IMR-90 (cell line): ENCODE results near the gene TTC23L. TPM values are rescaled to one million over a fixed set of nuclear protein-coding genes. Genes with fewer than 3 reads are reported as not detected.

ENCODE experiments used
- ATAC-seq: fragments of 200-7000 bp; cut with Tn5 transposase; 2 replicates; pipeline ENCODE4 v1.9.1; 2020; ENCODE audit warnings: low read depth, mild to moderate bottlenecking, moderate library complexity
- BruUV-seq: library from RNA; stranded (reverse); fragments of 400-500 nt; replicated peaks from 2 replicates; lab custom pipeline; 2021; lab: Mats Ljungman, UMichigan
- CTCF ChIA-PET: fragments of 300-600 bp; formaldehyde crosslinking; extraction: SDS; loops from one replicate; lab custom pipeline; 2021; ENCODE audit warnings: antibody characterized with exemption; lab: Yijun Ruan, JAX
- POLR2A ChIA-PET: fragments of 300-600 bp; sonication (Branson Sonifier 250); formaldehyde crosslinking; loops from one replicate; lab custom pipeline; 2022; ENCODE audit warnings: antibody characterized with exemption; ENCODE audit not compliant: unreplicated experiment; lab: Charles Lee
- DNase-seq: peaks from one replicate; pipeline ENCODE4 v3.0.0; 2013
- H2AFZ ChIP-seq: replicated peaks from 2 replicates; pipeline ENCODE3; 2013; ENCODE audit warnings: low read length, mild to moderate bottlenecking; ENCODE audit not compliant: poor library complexity
- H2AK5ac ChIP-seq: 2 replicates; pipeline ENCODE4 v1.6.1; 2013; ENCODE audit warnings: low read depth, low read length, inconsistent platforms
- H2AK9ac ChIP-seq: replicated peaks from 2 replicates; pipeline ENCODE3; 2013; ENCODE audit warnings: mild to moderate bottlenecking, low read depth, low read length, moderate library complexity; ENCODE audit not compliant: poor library complexity
- H2BK120ac ChIP-seq: 2 replicates; pipeline ENCODE4 v1.6.1; 2013; ENCODE audit warnings: low read depth, low read length, inconsistent platforms
- H2BK15ac ChIP-seq: 3 replicates; pipeline ENCODE4 v1.6.1; 2013; ENCODE audit warnings: low read depth, low read length, inconsistent platforms
- H2BK20ac ChIP-seq: 2 replicates; pipeline ENCODE4 v1.6.1; 2013; ENCODE audit warnings: low read depth, mild to moderate bottlenecking, inconsistent platforms, low read length, moderate library complexity
- H2BK5ac ChIP-seq: 2 replicates; pipeline ENCODE4 v1.6.1; 2013; ENCODE audit warnings: mild to moderate bottlenecking, low read depth, low read length, inconsistent platforms; ENCODE audit not compliant: poor library complexity, severe bottlenecking
- H3K14ac ChIP-seq: replicated peaks from 2 replicates; pipeline ENCODE4 v1.6.1; 2013; ENCODE audit warnings: low read depth, low read length, inconsistent platforms
- H3K18ac ChIP-seq: 2 replicates; pipeline ENCODE4 v1.6.1; 2013; ENCODE audit warnings: low read depth, low read length, control low read depth
- H3K23ac ChIP-seq: 2 replicates; pipeline ENCODE4 v1.6.1; 2013; ENCODE audit warnings: low read depth, low read length, inconsistent platforms
- H3K27ac ChIP-seq: 2 replicates; pipeline ENCODE4 v1.5.1; 2013; ENCODE audit warnings: mild to moderate bottlenecking, control low read depth, low read length; ENCODE audit not compliant: insufficient read depth
- H3K27me3 ChIP-seq: 2 replicates; pipeline ENCODE4 v1.6.1; 2013; ENCODE audit warnings: low read length; ENCODE audit not compliant: control insufficient read depth, insufficient read depth
- H3K36me3 ChIP-seq: 2 replicates; pipeline ENCODE4 v1.6.1; 2013; ENCODE audit warnings: low read length, mixed read lengths; ENCODE audit not compliant: control insufficient read depth, insufficient read depth
- H3K4ac ChIP-seq: 2 replicates; pipeline ENCODE4 v1.6.1; 2013; ENCODE audit warnings: low read depth, low read length, inconsistent platforms
- H3K4me1 ChIP-seq: 2 replicates; pipeline ENCODE4 v1.6.1; 2013; ENCODE audit warnings: low read length, mixed read lengths; ENCODE audit not compliant: control insufficient read depth, insufficient read depth
- H3K4me2 ChIP-seq: 2 replicates; pipeline ENCODE4 v1.6.1; 2013; ENCODE audit warnings: low read depth, mild to moderate bottlenecking, control low read depth, low read length, moderate library complexity
- H3K4me3 ChIP-seq: 2 replicates; pipeline ENCODE4 v1.5.1; 2013; ENCODE audit warnings: low read depth, mild to moderate bottlenecking, control low read depth, low read length, moderate library complexity; ENCODE audit not compliant: insufficient read depth
- H3K56ac ChIP-seq: 2 replicates; pipeline ENCODE4 v1.6.1; 2013; ENCODE audit warnings: low read length, inconsistent platforms; ENCODE audit not compliant: insufficient read depth; ENCODE audit errors: extremely low read depth
- H3K79me1 ChIP-seq, 2 experiments: 2 replicates each; pipeline ENCODE4 v1.6.1; 2013; ENCODE audit warnings: low read length in 2 of 2, inconsistent platforms in 1 of 2, low read depth in 1 of 2
- H3K9ac ChIP-seq: 2 replicates; pipeline ENCODE4 v1.6.1; 2013; ENCODE audit warnings: low read depth, low read length, control low read depth
- H3K9me1 ChIP-seq: 2 replicates; pipeline ENCODE4 v1.6.1; 2013; ENCODE audit warnings: low read length, inconsistent platforms; ENCODE audit not compliant: insufficient read depth
- H3K9me3 ChIP-seq: 2 replicates; pipeline ENCODE4 v1.6.1; 2013; ENCODE audit warnings: low read length; ENCODE audit not compliant: control insufficient read depth, insufficient read depth
- H4K20me1 ChIP-seq: 2 replicates; pipeline ENCODE4 v1.6.1; 2013; ENCODE audit warnings: low read length, inconsistent platforms; ENCODE audit not compliant: insufficient read depth
- H4K5ac ChIP-seq: 2 replicates; pipeline ENCODE4 v1.6.1; 2013; ENCODE audit warnings: mild to moderate bottlenecking, low read depth, low read length, control low read depth
- H4K8ac ChIP-seq, 2 experiments: 2 replicates each; pipeline ENCODE4 v1.6.1; 2013; ENCODE audit warnings: low read depth in 2 of 2, low read length in 2 of 2, control low read depth in 1 of 2, inconsistent platforms in 1 of 2
- H4K91ac ChIP-seq: 2 replicates; pipeline ENCODE4 v1.6.1; 2013; ENCODE audit warnings: low read depth, low read length, inconsistent platforms; ENCODE audit not compliant: insufficient read depth
- CHD1 ChIP-seq: IDR thresholded peaks from 2 replicates; pipeline ENCODE4 v1.6.1; 2012; ENCODE audit warnings: low read depth, low read length, improper control_type of control experiment
- FOS ChIP-seq: fragments of 150-350 bp; IDR thresholded peaks from 2 replicates; pipeline ENCODE4 v1.6.1; 2016; ENCODE audit warnings: low read depth, low read length
- MAZ ChIP-seq: IDR thresholded peaks from 2 replicates; pipeline ENCODE4 v1.6.1; 2012; ENCODE audit warnings: low read depth, mild to moderate bottlenecking, low read length, improper control_type of control experiment, moderate library complexity, borderline replicate concordance
- MXI1 ChIP-seq: IDR thresholded peaks from 2 replicates; pipeline ENCODE4 v1.6.1; 2012; ENCODE audit warnings: low read depth, mild to moderate bottlenecking, low read length, moderate library complexity, borderline replicate concordance
- POLR2A ChIP-seq: IDR thresholded peaks from 2 replicates; pipeline ENCODE4 v1.6.1; 2012; ENCODE audit warnings: mild to moderate bottlenecking, low read depth, low read length
- RAD21 ChIP-seq: IDR thresholded peaks from 2 replicates; pipeline ENCODE4 v1.6.1; 2012; ENCODE audit warnings: low read length, improper control_type of control experiment
- RFX5 ChIP-seq: IDR thresholded peaks from 2 replicates; pipeline ENCODE4 v1.8.0; 2012; ENCODE audit warnings: low read depth, mild to moderate bottlenecking, low read length, moderate library complexity
- WGBS, 2 experiments: methylation state at CpG; one replicate each; pipeline versions ENCODE4 v1.1.5 to v1.1.7; 2013; ENCODE audit warnings: missing lambda C conversion rate in 2 of 2; ENCODE audit not compliant: insufficient read length in 1 of 2; ENCODE audit errors: extremely low coverage in 2 of 2; 5-methylcytosine and 5-hydroxymethylcytosine counted together
- dilution Hi-C: fragments of 300-500 bp; cut with HindIII; formaldehyde crosslinking; loops from one replicate; pipeline ENCODE4 v1.14.3; 2018; ENCODE audit warnings: low sequenced_read_pairs; ENCODE audit not compliant: unreplicated experiment
- in situ Hi-C: fragments of 300-500 bp; cut with MboI; formaldehyde crosslinking; loops from 3 replicates; pipeline ENCODE4 v1.14.3; 2019; ENCODE audit warnings: low sequenced_read_pairs, inconsistent platforms, mixed read lengths
- intact Hi-C: fragments of 100-400 bp; cut with micrococcal nuclease; formaldehyde crosslinking; loops from 2 replicates; pipeline ENCODE4 v1.10.0; 2022
- polyA plus RNA-seq, 3 experiments: library from polyadenylated mRNA; depleted of rRNA; stranded (reverse); fragments of >200 nt; gene quantifications; 2 replicates each; pipeline ENCODE4 v1.2.3, GENCODE V29; 2012; ENCODE audit warnings: low replicate concordance in 1 of 3
- total RNA-seq: library from RNA; depleted of rRNA; stranded (reverse); fragments of >200 nt; gene quantifications from 2 replicates; pipeline ENCODE4 v1.2.3, GENCODE V29; 2012
- TF ChIP-seq, protein P1 (sequence below): fragments of 150-350 bp; IDR thresholded peaks from 2 replicates; pipeline ENCODE4 v1.6.1; 2017; ENCODE audit warnings: mild to moderate bottlenecking, antibody characterized with exemption, low read length, low read depth
- TF ChIP-seq, protein P2 (sequence below): conservative IDR thresholded peaks from 2 replicates; pipeline ENCODE4 v1.5.1; 2012; ENCODE audit warnings: mild to moderate bottlenecking, low read depth, low read length, improper control_type of control experiment

TTC23L gene
- total and polyA plus RNA-seq, 2 of the 4 experiments (the other 2 are of a cell fraction) = under 0.01 TPM; not detected in 1

- H3K23ac ChIP-seq = no peak overlapping the region
- CTCF ChIA-PET = interaction anchor here (0.6 kb wide), 1 partner anchor 1150 kb away, joined by 3 read pairs; no protein-coding TSS in a partner anchor
- TF ChIP-seq, protein P1, sequence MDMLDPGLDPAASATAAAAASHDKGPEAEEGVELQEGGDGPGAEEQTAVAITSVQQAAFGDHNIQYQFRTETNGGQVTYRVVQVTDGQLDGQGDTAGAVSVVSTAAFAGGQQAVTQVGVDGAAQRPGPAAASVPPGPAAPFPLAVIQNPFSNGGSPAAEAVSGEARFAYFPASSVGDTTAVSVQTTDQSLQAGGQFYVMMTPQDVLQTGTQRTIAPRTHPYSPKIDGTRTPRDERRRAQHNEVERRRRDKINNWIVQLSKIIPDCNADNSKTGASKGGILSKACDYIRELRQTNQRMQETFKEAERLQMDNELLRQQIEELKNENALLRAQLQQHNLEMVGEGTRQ = no peak
- no peak for TF ChIP-seq FOS
- no peak for TF ChIP-seq RFX5
- TF ChIP-seq RAD21 = no peak
- TF ChIP-seq CHD1 = no peak
- TF ChIP-seq POLR2A = no peak
- TF ChIP-seq, protein P2, sequence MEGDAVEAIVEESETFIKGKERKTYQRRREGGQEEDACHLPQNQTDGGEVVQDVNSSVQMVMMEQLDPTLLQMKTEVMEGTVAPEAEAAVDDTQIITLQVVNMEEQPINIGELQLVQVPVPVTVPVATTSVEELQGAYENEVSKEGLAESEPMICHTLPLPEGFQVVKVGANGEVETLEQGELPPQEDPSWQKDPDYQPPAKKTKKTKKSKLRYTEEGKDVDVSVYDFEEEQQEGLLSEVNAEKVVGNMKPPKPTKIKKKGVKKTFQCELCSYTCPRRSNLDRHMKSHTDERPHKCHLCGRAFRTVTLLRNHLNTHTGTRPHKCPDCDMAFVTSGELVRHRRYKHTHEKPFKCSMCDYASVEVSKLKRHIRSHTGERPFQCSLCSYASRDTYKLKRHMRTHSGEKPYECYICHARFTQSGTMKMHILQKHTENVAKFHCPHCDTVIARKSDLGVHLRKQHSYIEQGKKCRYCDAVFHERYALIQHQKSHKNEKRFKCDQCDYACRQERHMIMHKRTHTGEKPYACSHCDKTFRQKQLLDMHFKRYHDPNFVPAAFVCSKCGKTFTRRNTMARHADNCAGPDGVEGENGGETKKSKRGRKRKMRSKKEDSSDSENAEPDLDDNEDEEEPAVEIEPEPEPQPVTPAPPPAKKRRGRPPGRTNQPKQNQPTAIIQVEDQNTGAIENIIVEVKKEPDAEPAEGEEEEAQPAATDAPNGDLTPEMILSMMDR = no peak
- TF ChIP-seq MXI1 = no peak
- TF ChIP-seq MAZ = no peak
- H2BK20ac ChIP-seq = no peak overlapping the region
- no peaks in the 10 kb centered on the region; the same call in 1 of the 2 replicates for H3K27me3 ChIP-seq
- no peak overlapping the region for H4K91ac ChIP-seq
- no peak overlapping the region for H3K56ac ChIP-seq
- no peak overlapping the region for H3K14ac ChIP-seq
- no peak overlapping the region for H4K8ac ChIP-seq
- no peaks in the 10 kb centered on the region for H3K9me3 ChIP-seq
- dilution Hi-C loops = no loop called here
- ATAC-seq = no peak
- no peak overlapping the region for H2AFZ ChIP-seq
- DNase-seq = no peak
- H2BK15ac ChIP-seq = no peak overlapping the region
- H3K79me1 ChIP-seq = no peaks in the 10 kb centered on the region
- in situ Hi-C loops = no loop called here
- no peak overlapping the region for H2BK120ac ChIP-seq
- no peak overlapping the region for H2BK5ac ChIP-seq
- intact Hi-C loops = no loop called here
- H4K5ac ChIP-seq = no peak overlapping the region
- no peaks in the 10 kb centered on the region for H3K36me3 ChIP-seq
- BruUV-seq = no TSS peak
- no peak overlapping the region for H2AK9ac ChIP-seq
- no peak overlapping the region for H2AK5ac ChIP-seq
- H3K4me2 ChIP-seq = no peak overlapping the region
- no peak overlapping the region for H3K18ac ChIP-seq
- H3K4ac ChIP-seq = no peak overlapping the region
- H3K4me1 ChIP-seq = no peaks in the 10 kb centered on the region
- POLR2A ChIA-PET = no interaction called here
- H4K20me1 ChIP-seq = no peaks in the 10 kb centered on the region
- H3K4me3 ChIP-seq = no peak overlapping the region
- H3K9me1 ChIP-seq = no peaks in the 10 kb centered on the region
- WGBS, 2 experiments = no CpG with 5 or more reads among the region's 2 CpGs
- no peak overlapping the region for H3K9ac ChIP-seq
- no peak overlapping the region for H3K27ac ChIP-seq
Observed at GRCh38 chr5:34870382-34870781, 31.4 kb downstream of the TTC23L start.
